Measurements from ENCODE around the gene FREM1. TPM values are rescaled to one million over a fixed set of nuclear protein-coding genes. Genes with fewer than 3 reads are reported as not detected.

Gene FREM1
- total and polyA plus RNA-seq, 2 of the 13 experiments (the other 11 are each of a cell fraction or from before 2014, with no cell fraction given): 64.3 to 202 TPM

DNA sequence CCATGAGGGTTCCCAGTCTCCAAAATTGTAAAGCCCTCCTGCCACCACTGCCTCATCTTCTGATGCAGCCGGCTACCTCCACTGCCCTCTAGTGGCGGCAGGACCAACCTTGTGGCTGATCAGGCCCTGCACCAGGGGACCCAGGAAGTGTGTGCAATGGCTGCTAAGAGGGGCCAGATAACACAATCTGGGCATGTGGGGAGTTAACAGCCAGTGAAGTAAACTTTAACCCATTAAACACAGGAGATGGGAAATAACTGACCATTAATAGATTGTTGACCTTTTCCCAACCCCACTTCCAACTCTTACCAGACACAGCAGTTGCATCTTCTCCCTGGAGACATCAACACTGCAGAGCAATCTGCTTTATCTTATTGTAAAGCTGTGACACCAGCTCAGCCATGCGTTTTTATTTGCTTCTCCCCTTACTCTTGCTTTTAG, 63.3 kb downstream of the FREM1 start (continued):
- no peak for TF ChIP-seq ZBTB39 (CRISPR knock-in tag; IDR thresholded peaks at IDR 0.05)
- TF ChIP-seq ZNF687 (CRISPR knock-in tag; IDR thresholded peaks at IDR 0.05): peak; percentile 53
- TF ChIP-seq ZC3H4 (CRISPR knock-in tag; IDR thresholded peaks at IDR 0.05; ENCODE audit: borderline replicate concordance): no peak
- TF ChIP-seq RAD21 (CRISPR knock-in tag; IDR thresholded peaks at IDR 0.05): no peak
- TF ChIP-seq HNRNPH1 (optimal IDR thresholded peaks at IDR 0.05; ENCODE audit: low read depth, low read length): no peak

DNA sequence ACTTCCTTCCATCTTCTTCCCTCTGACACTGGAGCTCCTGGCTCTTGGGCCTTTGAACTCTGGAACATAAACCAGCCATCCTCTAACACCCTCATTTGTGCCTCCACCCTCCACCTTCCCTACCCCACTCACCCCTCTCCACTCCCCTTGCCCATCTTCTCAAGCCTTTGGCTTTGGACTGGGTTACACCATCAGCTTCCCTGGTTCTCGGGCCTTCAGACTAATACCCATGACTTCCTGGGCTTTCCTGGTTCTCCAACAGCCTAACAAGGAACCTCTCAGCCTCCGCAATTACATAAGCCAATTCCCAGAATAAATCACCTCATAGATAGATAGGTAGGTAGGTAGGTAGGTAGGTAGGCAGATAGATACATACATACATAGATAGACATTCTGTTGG, 67.1 kb downstream of the FREM1 start:
- FAIRE-seq: no peak
- H2AFZ ChIP-seq (ENCODE audit: low read length): no peak overlapping the region
- H3K4me2 ChIP-seq (ENCODE audit: low read depth, low read length): no peak overlapping the region
- no peak for DNase-seq (ENCODE audit: low spot score)
- BruUV-seq (replicated peaks): no TSS peak
- peaks cover 17% of the 10 kb centered on the region; the same call in 1 of the 2 replicates for H4K20me1 ChIP-seq (ENCODE audit: insufficient read depth, low read length)
- no peak; the same call in 2 of the 3 replicates for ATAC-seq
- WGBS (ENCODE audit: low lambda C conversion rate): 93% methylated on average over 2 of the region's 2 CpGs
- ChIA-PET CTCF (ENCODE audit: low intra/inter-chr PET ratio, low total read pairs) (no interaction called here), POLR2A (no interaction called here)
- H3K4me1 ChIP-seq (ENCODE audit: insufficient read depth, low read length): no peaks in the 10 kb centered on the region
- H3K9ac ChIP-seq (ENCODE audit: insufficient read depth, low read depth, low read length): no peak overlapping the region
- in situ Hi-C loops (cut with HindIII; ENCODE audit: extremely low pct_ligation_motif_present, low pct_unique_long_range_greater_than_20kb): no loop called here
- H3K9me3 ChIP-seq (ENCODE audit: low read length): no peaks in the 10 kb centered on the region
- H3K27me3 ChIP-seq (ENCODE audit: control insufficient read depth in 1 of 2, insufficient read depth in 2 of 2, low read length in 2 of 2): no peaks in the 10 kb centered on the region
- intact Hi-C loops (cut with micrococcal nuclease; ENCODE audit: unreplicated experiment): no loop called here
- H3K4me3 ChIP-seq (replicated peaks in 1 of 3; ENCODE audit: insufficient read depth in 1 of 3, low read depth in 2 of 3, low read length in 3 of 3): no peak overlapping the region
- TF ChIP-seq KDM5A (IDR thresholded peaks at IDR 0.05; ENCODE audit: borderline replicate concordance, low read length) (no peak), POLR2AphosphoS5 (IDR thresholded peaks at IDR 0.05; ENCODE audit: low read depth, low read length) (peak; percentile 12; the same call in 1 of the 2 replicates), ZFP82 (CRISPR knock-in tag; IDR thresholded peaks at IDR 0.05; ENCODE audit: borderline replicate concordance) (no peak), RBFOX2 (IDR thresholded peaks at IDR 0.05; ENCODE audit: low read depth, low read length) (peak; percentile 52), RBM22 (optimal IDR thresholded peaks at IDR 0.05; ENCODE audit: low read length) (peak; percentile 84), GATA4 (IDR thresholded peaks at IDR 0.05; ENCODE audit: borderline replicate concordance, low read depth) (no peak)
- H3K79me2 ChIP-seq (ENCODE audit: insufficient read depth, low read length): no peaks in the 10 kb centered on the region
- no peak overlapping the region for H3K27ac ChIP-seq (ENCODE audit: extremely low read length, insufficient read depth, low read length)
- H3K36me3 ChIP-seq (replicated peaks in 1 of 2; ENCODE audit: control insufficient read depth in 1 of 2, insufficient read depth in 2 of 2, low read length in 2 of 2): peaks cover 4 to 79% of the 10 kb centered on the region in 2 experiments
